Activated CD8-positive, alpha-beta memory T cell treated with anti-CD3 and anti-CD28 coated beads for 48 hours (primary cell): Measurements from ENCODE around the gene GLRX2.

Experiments
- DNase-seq, 3 experiments: peaks; one replicate each; pipeline ENCODE4 v3.0.0-alpha.2; 2020; ENCODE audit warnings: low read depth in 2 of 3, low spot score in 2 of 3

Gene GLRX2

DNA sequence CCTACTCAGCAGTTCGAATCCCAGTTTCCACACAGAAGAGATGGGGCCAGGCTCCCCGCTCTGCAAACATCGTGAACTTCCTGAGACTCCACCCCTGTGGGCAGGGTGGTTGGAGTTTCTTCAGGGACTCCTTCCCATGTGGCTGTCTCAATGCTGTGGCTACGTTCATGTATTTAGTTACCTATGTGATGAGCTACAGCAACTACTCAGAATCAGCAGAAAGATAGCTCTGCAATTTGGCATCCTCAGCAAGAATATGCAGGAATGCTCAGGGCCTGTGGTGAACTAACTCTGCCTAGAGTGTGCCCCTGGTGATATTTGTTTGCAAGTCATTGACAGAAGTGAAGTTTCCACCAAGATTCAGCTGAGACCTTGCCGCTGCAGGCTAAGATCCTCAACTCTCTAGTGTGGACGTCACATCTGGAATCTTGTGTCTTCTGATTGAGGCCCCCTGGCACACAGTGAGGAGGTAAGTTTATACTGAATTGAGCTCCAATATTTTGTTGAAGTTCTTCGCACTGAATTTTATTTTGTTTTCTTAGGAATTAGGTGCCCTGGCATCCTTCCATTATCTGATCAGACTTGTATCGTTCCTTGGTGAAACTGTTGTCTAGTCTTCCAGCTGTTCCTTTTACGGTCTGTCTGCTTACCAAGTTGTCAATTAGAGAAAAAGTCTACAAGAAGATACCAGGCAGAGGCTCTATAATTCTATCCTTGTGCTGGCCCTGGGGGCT, 8.2 kb upstream of the GLRX2 start:
- DNase-seq: no peak

DNA sequence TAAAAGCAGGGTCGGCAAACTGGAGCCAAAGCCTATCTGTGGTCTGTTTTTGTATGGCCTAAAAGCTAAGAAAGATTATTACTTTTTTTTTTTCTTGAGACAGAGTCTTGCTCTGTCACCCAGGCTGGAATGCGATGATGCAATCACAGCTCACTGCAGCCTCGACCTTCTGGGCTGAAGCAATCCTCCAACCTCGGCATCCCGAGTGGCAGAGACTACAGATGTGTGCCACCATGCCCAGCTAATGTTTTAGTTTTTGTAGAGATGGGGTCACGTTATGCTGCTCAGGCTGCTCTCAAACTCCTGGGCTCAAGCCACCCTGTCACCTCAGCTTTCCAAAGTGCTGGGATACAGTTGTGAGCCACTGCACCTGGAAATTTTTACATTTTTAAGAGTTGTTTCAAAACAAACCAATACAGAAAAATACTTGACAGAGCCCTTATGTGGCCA, 6.5 kb upstream of the GLRX2 start:
- DNase-seq: no peak

DNA sequence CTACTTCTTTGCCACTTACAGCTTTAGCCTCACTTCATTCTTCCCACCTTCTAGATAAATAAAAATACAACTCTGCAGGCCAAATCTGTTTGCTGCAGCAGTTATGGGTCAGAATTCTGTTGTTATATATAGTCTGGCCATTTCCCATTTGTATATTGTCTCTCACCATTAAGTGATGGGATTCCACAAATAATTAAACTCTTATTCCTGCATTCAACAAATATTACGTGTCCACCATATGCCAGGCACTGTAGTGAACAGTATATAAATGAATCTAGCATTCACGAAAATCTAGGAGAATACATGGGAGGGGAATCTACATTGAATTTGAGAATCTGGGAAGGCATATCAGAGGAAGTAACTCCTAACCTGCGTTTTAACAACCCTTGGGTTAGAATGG, 5.7 kb upstream of the GLRX2 start:
- no peak for DNase-seq

DNA sequence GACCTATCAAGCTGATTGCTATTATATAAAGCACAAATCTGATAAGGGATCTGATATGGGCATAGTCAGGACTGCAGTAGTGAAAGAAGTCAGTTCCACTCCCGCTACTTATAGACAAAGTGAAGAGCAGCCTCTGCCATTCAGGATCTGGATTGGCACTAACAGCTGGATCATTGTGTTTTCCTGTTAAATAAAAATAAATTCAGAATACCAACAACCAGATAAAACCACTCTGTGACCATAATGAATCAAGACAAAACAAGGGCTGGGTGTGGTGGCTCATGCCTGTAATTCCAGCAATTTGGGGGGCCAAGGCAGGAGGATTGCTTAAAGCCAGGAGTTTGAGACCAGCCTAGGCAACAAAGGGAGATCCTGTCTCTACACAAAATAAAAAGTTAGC, 5.0 kb upstream of the GLRX2 start:
- DNase-seq: no peak

DNA sequence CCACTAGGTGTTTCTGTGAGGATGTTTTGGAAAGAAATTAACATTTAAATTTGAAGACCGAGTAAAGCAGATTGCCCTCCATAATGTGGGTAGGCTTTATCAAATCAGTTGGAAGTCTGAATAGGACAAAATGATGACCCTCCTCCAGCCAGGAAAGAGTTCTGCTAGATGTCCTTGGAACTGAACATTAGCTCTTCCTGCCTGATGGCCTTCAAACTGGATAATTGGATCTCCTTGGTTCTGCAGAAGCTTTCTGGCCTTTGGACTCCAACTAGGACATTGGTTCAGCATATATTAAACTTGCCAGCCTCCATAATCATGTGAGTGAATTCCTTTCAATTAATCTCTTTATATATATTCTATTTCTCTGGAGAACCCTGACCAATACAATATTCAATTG, 4.4 kb upstream of the GLRX2 start:
- no peak for DNase-seq

DNA sequence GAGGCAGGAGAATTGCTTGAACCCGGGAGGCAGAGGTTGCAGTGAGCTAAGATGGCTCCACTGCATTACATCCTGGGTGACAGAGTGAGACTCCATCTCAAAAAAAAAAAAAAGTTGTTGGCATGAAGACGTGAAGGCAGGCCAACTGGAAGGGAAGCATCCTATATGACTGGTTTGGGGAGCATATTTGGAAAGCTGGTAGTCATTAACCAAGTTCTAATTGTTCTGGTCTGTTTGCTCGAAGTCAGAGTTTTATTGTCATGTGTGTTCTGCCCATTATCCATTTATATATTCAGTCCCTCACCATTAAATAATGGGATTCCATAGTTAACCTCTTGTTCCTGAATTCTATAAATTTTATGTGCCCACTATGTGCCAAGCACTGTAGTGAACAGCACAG, 3.3 kb upstream of the GLRX2 start:
- no peak for DNase-seq

DNA sequence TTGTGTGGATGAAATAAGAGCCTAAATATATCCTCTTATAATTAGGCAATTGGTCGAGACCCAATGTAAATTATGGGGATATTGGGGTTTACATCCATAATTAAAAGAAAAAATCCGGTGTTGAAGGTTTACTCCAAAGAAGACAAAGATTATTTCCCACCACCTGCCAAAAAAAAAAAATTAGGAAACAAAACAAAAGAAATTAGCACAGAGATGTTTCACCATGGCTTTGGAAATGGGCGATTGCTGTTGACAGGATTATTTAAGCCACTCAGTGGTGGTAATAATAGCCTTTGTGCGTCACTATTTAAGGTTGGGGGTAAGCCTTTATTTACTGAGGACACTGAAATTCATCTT, 585 bp upstream of the GLRX2 start:
- no peak for DNase-seq

DNA sequence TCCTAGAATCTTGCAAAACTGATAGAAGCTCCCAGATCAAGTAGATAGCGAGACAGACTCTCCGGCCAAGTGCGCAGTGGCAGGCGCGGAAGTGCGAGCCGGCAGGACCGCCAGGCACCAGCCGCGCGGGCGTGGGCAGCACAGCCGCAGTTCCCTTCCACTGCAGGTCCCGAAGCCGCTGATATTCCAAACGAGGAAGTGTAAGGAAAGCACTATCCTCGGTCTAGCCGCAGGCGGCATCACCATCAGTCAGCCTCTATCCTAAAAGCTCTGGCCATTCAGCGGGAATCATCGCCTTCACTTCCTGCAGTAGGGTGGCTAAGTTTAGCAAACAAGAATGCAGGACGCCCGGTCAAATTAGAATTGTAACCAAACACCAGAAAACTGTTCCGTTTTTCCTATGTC, 710 bp downstream of the GLRX2 start:
- DNase-seq: no peak

DNA sequence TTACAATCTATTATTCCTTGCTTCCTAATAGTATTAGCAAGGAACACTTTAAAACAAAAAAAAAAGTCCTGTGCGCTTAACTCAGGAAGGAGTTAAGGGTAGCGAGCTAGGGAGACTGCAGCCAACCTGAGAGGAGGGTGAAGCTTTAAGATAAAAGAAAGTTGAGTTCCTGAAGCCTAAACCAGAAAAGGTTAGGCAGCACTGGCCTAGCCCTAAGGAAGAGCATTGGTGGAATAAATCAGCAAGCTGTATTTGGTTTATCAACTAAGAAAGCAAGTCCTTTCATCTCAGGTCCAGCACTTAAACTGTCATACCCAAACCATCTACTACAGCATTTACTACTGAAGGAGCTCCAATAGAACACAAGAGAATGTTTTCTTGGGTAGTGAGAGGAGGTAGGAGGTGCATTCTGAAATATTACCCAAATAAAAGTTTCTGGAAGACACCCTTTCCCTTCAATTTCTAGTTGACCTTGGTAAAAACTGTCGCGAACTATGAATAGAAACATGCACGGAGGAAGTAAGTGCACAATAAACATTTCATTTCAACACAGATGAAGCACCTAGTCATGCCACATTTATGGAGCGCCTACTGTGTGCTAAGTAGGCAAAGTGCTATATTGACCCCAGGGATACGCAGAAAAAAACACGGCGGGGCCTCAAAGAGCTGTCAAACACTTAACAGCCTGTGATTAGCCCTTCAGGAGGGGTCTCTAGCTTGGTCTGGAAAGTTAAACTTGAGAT, 1.3 kb downstream of the GLRX2 start:
- no peak for DNase-seq

DNA sequence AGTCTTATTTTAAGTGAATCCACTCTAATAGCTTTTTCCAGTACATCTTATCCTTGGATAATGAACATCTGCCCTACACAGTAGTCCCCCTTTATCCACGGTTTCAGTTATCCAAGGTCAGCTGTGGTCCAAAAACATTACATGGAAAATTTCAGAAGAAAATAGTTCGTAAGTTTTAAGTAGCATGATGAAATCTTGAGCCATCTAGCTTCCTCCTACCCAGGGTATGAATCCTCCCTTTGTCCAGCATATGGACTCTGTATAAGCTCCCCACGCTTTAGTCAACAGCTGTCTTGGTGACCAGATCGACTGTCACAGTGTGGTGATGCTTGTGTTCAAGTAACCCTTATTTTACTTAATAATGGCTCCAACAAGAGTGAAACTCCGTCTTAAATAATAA, 2.6 kb downstream of the GLRX2 start:
- DNase-seq: no peak

DNA sequence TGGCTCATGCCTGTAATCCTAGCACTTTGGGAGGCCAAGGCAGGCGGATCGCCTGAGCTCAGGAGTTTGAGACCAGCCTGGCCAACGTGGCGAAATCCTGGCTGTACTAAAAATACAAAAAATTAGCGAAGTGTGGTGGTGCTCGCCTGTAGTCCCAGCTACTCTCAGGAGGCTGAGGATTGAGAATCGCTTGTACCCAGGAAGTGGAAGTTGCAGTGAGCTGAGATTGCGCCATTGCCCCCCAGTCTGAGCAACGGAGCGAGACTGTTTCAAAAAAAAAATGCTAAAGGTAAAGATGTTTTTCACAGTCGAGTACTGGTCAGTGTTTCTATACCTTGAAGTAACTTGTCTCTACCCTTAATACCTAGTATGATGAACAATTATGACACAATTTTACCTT, 11.1 kb downstream of the GLRX2 start:
- no peak for DNase-seq

DNA sequence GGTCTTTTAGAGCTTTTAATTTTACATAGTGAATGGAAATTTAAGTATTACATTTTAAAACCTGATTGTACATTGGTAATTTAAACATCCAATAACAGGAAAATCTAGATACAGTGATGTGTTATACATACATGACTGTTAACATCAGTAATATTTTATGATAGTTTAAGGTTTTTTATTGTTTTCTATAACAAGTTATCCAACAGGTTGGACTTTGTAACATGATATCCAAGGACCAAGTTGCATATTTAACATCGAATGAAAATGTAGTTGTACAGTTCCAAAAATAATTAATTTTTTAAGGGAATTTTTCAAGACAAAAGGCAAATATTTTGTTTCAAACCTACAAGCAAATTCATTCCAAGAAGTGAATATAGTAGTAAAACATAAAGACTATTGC, 14.3 kb downstream of the GLRX2 start:
- no peak for DNase-seq

DNA sequence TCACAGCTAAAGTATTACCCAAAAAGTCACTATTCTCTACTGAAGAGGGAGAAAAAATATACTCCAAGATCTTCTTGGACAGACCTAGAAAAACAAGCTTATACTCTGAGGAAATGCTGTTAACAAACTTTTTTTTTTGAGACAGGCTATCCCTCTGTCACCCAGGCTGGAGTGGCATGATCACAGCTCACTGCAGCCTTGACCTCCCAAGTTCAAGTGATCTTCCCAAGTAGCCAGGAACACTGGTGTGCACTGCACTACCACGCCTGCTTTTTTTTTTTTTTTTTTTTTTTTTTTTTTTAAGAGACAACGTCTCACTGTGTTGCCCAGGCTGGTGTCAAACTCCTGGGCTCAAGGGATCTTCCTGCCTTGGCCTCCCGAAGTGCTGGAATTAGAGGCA, 17.3 kb downstream of the GLRX2 start:
- DNase-seq: no peak

DNA sequence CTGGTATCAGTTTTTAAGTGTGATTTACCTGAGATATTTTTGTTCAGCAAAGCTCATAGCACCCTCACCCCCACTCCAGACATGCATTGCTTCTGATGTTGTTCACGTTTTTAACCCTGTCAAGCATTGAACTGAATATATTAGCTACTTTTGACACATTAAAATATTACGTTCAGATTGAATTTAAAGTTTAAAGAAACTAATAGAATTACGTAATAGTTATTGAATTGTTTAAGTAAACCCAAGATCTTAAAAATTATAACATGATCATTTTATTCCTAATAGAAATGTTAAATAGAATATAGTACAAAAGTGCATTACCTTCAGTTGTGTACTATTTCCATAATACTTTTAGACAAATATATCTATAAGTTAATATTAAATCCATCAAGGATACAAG, 18.9 kb downstream of the GLRX2 start:
- DNase-seq: no peak

DNA sequence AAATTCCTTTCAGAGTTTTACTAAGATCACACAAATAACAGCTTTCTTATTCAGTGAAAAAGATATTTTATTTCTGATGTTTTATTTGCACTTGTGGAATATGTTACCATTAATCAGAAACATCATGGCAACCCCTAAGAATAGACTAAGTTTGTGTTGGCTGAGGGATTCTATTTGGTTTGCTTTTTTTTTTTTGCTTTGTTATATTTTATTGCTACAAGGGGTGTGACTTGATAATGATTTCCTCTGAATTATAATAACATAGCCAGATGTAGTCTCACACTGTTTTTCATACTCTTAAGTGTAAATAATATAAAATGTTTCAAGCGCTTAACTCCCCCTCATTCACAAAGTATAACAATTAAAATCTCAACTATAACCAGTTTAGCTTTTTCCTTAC, 20.0 kb downstream of the GLRX2 start:
- no peak for DNase-seq

DNA sequence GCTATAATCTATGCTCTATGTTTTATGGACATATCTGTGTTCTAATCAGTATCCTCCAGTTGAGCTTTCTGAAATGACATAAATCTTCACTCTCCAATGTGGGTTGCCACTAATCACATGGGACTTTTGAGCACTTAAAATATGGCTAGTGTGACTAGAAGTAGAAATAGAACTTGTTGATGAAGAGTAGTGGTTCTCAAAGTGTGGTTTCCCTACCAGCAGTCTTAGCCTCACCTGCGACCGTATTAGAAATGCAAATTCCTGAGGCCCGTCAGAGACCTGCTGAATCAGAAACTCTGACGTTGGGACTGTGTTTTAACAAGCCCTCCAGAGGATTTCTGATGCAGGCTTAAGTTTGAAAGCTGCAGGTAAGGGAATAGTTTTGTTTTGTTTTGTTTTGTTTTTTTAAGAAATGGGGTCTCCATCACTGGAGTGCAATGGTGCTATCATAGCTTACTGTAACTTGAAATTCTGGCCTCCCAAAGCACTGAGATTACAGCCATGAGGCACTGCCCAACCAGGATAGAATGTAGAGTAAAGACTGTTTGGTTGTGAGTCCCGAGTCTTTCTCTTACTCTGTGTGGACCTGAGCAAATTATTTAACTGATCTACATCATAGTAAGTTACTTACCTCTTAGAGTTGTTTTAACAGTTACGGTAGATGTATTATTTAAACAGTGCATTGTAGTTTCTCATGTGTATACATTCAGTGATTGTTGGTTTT, 21.7 kb downstream of the GLRX2 start:
- no peak for DNase-seq

DNA sequence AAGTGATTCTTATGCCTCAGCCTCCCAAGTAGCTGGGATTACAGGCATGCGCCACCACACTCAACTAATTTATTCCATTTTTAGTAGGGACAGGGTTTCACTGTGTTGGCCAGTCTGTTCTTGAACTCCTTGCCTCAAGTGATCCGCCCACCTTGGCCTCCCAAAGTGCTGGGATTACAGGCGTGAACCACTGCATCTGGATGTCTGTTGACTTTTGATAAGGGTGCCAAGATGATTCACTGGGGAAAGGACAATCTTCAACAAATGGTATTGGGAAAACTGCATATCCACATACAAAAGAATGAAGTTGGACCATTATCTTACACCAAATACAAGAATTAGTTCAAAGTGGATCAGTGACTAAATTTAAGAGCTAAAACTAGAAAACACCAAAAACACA, 26.0 kb downstream of the GLRX2 start:
- no peak for DNase-seq

DNA sequence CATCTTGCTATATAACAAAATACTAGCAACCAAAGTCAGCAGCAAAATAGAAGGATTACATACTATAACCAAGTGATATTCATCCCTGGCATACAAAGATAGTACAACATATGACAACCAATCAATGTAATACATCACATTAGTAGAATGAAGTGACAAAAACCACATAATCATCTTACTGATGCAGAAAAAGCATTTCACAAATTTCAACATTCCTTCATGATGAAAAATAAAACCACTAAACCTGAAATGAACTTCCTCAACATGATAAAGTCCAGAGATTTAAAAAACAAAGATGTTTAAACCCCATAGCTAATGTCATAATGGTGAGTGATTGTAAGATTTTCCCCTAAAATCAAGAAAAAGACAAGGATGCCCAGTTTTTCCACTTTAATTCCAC, 27.2 kb downstream of the GLRX2 start:
- DNase-seq: no peak

DNA sequence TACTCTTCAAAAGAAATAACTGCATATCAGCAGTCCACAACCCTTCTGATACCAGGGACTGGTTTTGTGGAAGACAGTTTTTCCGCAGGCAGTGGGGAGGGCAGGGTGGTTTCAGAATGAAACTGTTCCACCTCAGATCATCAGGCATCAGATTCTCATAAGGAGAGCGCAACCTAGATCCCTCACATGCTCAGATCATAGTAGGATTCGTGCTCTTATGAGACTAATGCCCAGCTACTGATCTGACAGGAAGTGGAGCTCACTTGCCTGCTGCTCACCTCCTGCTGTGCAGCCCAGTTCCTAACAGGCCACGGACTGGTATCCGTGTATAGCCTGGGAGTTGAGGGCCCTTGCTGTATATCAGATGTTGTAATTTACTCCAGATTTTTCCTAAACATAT, 34.3 kb downstream of the GLRX2 start:
- DNase-seq: no peak

DNA sequence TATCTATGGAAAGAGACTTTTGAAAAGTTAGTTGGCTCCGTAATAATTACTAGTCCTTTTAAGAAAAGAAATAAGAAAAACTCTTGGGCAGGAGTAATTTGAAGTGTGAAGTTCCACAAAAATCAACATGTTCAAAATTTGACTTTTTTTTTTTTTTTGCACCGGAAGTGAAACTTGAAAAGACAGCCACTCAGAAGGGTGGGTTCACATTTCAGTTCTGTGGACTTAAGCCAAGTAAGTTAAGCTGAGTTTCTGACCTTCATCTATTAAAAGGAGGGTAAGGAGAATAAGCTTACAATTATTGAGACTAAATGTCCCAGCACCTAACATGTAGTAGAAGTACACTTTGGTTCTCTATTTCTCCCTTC, 34.8 kb downstream of the GLRX2 start:
- no peak for DNase-seq

DNA sequence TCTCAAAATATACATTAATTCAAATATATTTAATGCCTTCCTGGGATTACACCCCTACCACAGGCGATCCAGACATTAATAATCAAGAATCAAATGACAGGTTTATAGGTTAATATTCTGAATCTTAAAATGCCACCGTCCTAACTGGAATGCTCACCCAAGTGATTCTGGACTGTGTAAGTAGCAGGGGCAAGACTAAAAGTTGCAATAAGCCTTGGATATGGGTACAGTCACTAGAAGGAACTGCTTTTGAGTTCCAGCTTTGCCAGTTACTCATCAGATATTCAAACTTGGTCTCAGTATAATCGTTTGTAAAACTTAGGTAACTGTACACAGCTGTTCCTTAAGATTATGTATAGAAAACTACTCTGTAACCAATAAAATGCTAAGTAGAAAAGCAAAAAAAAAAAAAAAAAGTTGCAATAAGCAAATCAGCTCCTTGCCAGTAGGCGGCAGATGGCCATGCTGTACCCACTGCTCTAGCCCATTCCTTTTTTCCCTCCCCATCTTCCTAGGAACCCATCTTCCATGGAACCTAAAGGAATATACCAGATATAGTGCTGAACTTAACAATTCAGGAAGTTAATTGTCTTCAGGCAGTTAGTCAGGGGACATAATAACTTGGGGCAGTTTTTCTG, 35.3 kb downstream of the GLRX2 start:
- DNase-seq: no peak

DNA sequence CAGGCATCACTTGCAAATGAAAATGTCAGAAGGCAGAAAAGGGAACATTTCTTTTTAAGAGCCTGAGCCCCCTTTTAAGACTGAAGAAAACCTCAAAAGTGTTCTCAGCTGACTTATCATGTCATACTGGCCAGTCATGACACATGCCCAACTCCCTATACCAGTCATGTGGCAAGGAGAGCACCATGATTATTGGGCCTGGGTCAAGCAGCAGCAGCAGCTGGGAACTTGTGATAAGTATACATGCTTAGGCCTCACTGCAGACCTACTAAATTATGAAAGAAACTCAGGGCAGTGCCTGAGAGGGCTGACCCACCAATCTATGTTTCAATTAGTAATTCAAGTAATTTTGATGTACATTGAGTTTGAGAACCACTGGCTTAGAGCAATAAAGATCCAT, 37.2 kb downstream of the GLRX2 start:
- no peak for DNase-seq
